Stimulated activated memory B cell treated with anti-CD40 and anti-IgM and Interleukin-4, amounts not matched to agents 10 μg/mL and 1 μg/mL and 100 μg/mL, for 72 hours (primary cell): ENCODE data around the gene ACYP2.
"Not testable (repeated sequence)": the region's sequence is repeated elsewhere in the genome, so short reads cannot be mapped to it uniquely, and the experiment has no call there.

ENCODE experiments used
- ATAC-seq: fragments of 150-1000 bp; cut with Tn5 transposase; 2 replicates; pipeline ENCODE4 v1.10.0; 2021
- H3K27ac Mint-ChIP-seq: one replicate; pipeline ENCODE4 v1.8.0; 2022; ENCODE audit warnings: mild to moderate bottlenecking, mixed read lengths
- H3K27me3 Mint-ChIP-seq: one replicate; pipeline ENCODE4 v1.8.0; 2022; ENCODE audit warnings: mixed read lengths
- H3K36me3 Mint-ChIP-seq: one replicate; pipeline ENCODE4 v1.8.0; 2022; ENCODE audit warnings: mixed read lengths
- H3K4me1 Mint-ChIP-seq: one replicate; pipeline ENCODE4 v1.8.0; 2022; ENCODE audit warnings: mixed read lengths
- H3K4me3 Mint-ChIP-seq: one replicate; pipeline ENCODE4 v1.8.0; 2022; ENCODE audit warnings: mild to moderate bottlenecking, moderate library complexity, mixed read lengths
- H3K9me3 Mint-ChIP-seq: one replicate; pipeline ENCODE4 v1.8.0; 2022; ENCODE audit warnings: mixed read lengths

ACYP2 gene

DNA sequence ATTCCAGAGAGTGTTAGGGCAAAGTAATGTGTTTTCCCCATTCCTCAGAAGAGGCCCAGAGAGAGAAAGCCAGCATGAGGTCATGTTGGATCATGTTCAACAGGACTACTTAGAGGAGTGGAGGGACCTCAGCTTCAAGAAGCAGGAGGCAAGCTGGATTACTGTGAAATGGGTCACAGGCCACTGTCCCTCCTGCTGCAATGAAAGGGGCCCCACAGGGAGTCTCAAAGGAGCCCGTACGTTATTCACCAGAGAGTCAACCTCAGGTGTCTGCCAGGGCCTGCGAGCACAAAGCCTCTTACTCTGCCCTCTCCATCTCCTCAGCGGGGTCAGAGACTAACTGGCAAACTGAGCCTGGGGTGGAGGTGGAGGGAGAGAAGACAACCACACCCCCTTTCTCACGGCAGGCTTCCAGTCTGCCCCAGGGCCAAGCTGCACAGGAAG, 27.2 kb upstream of the ACYP2 start:
- no peak for ATAC-seq
- H3K4me3 Mint-ChIP-seq = no peak overlapping the region
- no peaks in the 10 kb centered on the region for H3K27me3 Mint-ChIP-seq
- no peaks in the 10 kb centered on the region for H3K9me3 Mint-ChIP-seq
- no peaks in the 10 kb centered on the region for H3K36me3 Mint-ChIP-seq
- peaks cover 43% of the 10 kb centered on the region for H3K4me1 Mint-ChIP-seq
- no peak overlapping the region for H3K27ac Mint-ChIP-seq

DNA sequence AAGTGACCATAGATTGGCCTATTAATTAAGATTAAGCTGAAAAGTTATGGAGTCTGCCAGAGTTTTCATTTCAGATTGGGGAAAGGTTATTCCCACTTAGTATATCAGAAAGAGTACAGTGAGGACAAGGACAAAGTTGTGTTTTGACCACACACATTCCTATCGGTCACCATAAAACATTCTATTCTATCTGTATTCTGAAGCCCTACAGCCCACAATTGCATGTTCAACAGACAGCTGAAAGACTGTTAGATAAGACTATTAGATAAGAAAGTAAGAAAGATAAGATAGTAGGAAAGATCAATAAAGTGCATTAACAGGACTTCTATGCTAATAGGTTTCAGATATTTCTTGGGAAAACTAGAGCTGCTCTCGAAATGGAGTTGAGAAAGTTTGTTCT, 26.7 kb upstream of the ACYP2 start:
- no peaks in the 10 kb centered on the region for H3K27me3 Mint-ChIP-seq
- H3K4me1 Mint-ChIP-seq = peaks cover 48% of the 10 kb centered on the region
- H3K9me3 Mint-ChIP-seq = no peaks in the 10 kb centered on the region
- H3K36me3 Mint-ChIP-seq = no peaks in the 10 kb centered on the region
- H3K27ac Mint-ChIP-seq = no peak overlapping the region
- ATAC-seq = no peak
- H3K4me3 Mint-ChIP-seq = no peak overlapping the region

GRCh38 chr2:54090521-54091117, 24.8 kb upstream of the ACYP2 start:
- H3K27me3 Mint-ChIP-seq = no peaks in the 10 kb centered on the region
- no peaks in the 10 kb centered on the region for H3K36me3 Mint-ChIP-seq
- H3K4me1 Mint-ChIP-seq = peaks cover 45% of the 10 kb centered on the region
- no peak for ATAC-seq
- peak overlapping the region; percentile 38 for H3K27ac Mint-ChIP-seq
- H3K4me3 Mint-ChIP-seq = no peak overlapping the region
- H3K9me3 Mint-ChIP-seq = peaks cover 3% of the 10 kb centered on the region

DNA sequence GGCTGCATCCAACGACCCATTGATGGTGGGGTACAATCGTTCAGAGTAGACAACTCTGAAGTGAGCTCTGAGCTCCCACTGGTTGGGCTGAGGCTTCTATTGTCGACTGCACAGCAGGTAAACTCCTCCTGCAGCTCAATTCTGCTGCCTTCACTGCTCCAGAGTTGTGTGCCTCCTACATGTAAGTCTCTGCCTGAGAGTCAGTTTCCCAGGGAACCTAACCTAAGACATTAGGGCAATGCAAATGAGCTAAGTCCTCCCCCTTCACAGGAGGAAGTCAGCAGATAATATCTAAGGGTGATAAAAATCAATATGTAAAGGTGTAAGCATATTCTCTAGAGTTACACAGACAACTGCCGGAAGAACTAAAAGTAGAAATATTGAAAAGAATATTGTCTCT, 22.5 kb upstream of the ACYP2 start:
- peaks cover 6% of the 10 kb centered on the region for H3K36me3 Mint-ChIP-seq
- H3K4me3 Mint-ChIP-seq = peak overlapping the region; percentile 18
- H3K27ac Mint-ChIP-seq = peak overlapping the region; percentile 20
- H3K27me3 Mint-ChIP-seq = no peaks in the 10 kb centered on the region
- peaks cover 6% of the 10 kb centered on the region for H3K9me3 Mint-ChIP-seq
- H3K4me1 Mint-ChIP-seq = peaks cover 51% of the 10 kb centered on the region
- ATAC-seq = peak; percentile 63

DNA sequence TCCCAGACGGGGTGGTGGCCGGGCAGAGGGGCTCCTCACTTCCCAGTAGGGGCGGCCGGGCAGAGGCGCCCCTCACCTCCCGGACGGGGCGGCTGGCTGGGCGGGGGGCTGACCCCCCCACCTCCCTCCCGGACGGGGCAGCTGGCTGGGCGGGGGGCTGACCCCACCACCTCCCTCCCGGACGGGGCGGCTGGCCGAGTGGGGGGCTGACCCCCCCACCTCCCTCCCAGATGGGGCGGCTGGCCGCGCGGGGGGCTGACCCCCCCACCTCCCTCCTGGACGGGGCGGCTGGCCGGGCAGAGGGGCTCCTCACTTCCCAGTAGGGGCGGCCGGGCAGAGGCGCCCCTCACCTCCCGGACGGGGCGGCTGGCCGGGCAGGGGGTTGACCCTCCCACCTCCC, 20.0 kb upstream of the ACYP2 start:
- not testable (repeated sequence) for ATAC-seq, H3K27ac Mint-ChIP-seq, H3K36me3 Mint-ChIP-seq, H3K27me3 Mint-ChIP-seq, H3K4me3 Mint-ChIP-seq
- Mint-ChIP-seq H3K9me3 (peaks cover 11% of the 10 kb centered on the region), H3K4me1 (peaks cover 74% of the 10 kb centered on the region)

- Mint-ChIP-seq H3K9me3 (peaks cover 11% of the 10 kb centered on the region), H3K4me1 (peaks cover 74% of the 10 kb centered on the region)
- not testable (repeated sequence) for H3K27ac Mint-ChIP-seq, H3K4me3 Mint-ChIP-seq, H3K36me3 Mint-ChIP-seq, H3K27me3 Mint-ChIP-seq, ATAC-seq
These were observed 19.3 kb upstream of the ACYP2 start for GRCh38 chr2:54096141-54096540.

DNA sequence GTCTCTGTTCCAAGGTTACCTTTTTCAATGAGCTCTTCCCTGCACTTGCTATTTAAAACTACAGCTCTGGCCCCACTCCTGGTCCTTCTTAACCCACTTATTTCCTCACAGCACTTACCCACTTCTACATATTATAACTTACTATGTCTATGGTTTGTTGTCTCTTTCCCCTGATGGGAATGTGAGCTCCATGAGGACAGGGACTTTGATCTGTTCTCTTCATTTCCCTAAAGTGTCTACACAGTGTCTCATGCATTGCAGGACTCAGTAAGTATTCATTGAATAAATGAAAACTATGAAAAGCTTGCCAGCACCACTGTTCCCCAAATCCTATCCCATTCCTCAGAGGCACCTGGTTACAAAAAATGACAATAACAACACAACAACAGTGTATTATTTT, 18.3 kb upstream of the ACYP2 start:
- no peak for ATAC-seq
- H3K4me3 Mint-ChIP-seq = no peak overlapping the region
- no peaks in the 10 kb centered on the region for H3K27me3 Mint-ChIP-seq
- H3K4me1 Mint-ChIP-seq = peaks cover 75% of the 10 kb centered on the region
- peaks cover 11% of the 10 kb centered on the region for H3K9me3 Mint-ChIP-seq
- H3K27ac Mint-ChIP-seq = peak overlapping the region; percentile 65
- peaks cover 10% of the 10 kb centered on the region for H3K36me3 Mint-ChIP-seq

GRCh38 chr2:54099370-54099769, 16.0 kb upstream of the ACYP2 start:
- Mint-ChIP-seq H3K36me3 (peaks cover 10% of the 10 kb centered on the region), H3K4me3 (peak overlapping the region; percentile 48), H3K4me1 (peaks cover 73% of the 10 kb centered on the region), H3K27me3 (no peaks in the 10 kb centered on the region), H3K9me3 (peaks cover 9% of the 10 kb centered on the region), H3K27ac (peak overlapping the region; percentile 65)
- no peak for ATAC-seq

DNA sequence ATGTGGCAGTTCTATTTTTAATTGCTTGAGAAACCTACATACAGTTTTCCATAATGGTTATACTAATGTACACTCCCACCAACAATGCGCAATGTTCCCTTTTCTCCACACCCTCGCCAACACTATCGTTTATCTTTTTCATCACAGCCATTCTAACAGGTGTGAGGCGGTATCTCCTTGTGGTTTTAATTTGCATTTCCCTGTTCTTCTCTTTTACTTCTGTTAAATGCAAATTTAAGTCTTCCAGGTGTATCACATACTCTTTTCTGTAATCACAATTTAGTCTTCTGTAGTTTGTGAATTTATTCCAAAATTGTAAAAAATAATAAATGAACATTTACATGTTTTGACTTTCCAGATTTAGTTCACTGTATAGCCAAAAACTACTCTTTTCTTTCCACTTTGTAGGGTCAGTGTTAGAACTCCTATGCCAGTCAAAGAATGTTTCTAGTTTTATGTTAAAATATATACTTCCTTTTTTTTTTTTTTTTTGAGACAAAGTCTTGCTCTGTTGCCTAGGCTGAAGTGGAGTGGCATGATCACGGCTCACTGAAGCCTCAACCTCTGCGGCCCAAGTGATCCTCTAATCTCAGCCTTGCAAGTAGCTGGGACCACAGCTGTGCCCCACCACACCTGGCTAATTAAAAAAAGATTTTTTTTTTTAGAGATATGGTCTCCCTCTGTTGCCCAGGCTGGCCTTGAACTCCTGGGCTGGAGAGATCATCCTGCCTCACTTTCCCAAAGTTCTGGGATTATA, 15.4 kb upstream of the ACYP2 start:
- H3K4me3 Mint-ChIP-seq = peak overlapping the region; percentile 48
- H3K4me1 Mint-ChIP-seq = peaks cover 73% of the 10 kb centered on the region
- peak; percentile 95 for ATAC-seq
- peak overlapping the region; percentile 65 for H3K27ac Mint-ChIP-seq
- peaks cover 10% of the 10 kb centered on the region for H3K36me3 Mint-ChIP-seq
- no peaks in the 10 kb centered on the region for H3K27me3 Mint-ChIP-seq
- H3K9me3 Mint-ChIP-seq = peaks cover 9% of the 10 kb centered on the region

GRCh38 chr2:54100772-54101171, 14.6 kb upstream of the ACYP2 start:
- ATAC-seq = no peak
- Mint-ChIP-seq H3K9me3 (peaks cover 9% of the 10 kb centered on the region), H3K27me3 (no peaks in the 10 kb centered on the region), H3K36me3 (peaks cover 10% of the 10 kb centered on the region), H3K27ac (peak overlapping the region; percentile 65), H3K4me3 (no peak overlapping the region), H3K4me1 (peaks cover 73% of the 10 kb centered on the region)

DNA sequence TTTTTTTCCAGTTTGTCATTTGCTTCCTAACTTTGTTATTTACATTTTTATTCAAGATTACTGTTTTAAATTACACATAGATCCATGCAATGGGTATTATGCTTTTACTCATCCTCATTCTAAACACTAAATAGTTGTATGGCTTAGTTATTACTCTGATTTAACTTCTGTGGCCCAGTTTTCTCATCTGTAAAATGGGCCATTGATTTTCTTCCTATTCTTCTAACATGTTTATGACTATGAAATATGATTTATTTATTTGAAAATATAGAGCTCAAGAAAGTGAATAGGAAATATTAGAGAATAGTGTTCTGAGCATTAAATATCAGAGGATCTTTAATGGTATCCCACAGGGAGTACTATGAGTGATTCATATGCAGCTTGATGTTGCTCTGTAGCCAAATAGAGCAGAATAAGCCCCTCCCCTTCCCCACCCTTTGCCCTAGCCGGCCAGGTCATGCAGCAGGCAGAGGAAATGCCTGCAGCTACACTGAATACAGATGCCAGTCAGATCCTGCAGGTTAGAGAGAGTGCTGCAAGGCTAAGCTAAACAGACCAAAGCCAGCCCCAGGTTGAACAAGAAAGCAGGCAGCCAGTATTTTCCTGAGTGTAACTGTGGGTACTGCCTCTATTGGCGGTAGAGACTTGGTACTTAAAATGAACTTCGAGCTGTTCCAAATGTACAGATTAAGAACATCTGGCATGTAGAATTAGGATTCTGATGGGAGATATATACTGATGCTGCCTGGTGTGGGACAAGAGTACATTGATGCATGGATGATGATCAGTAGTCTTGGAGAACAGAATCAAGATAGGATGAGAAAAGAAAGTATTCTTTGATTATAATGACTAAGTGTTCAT, 11.7 kb upstream of the ACYP2 start:
- ATAC-seq = peak; percentile 90
- Mint-ChIP-seq H3K27ac (peak overlapping the region; percentile 85), H3K27me3 (no peaks in the 10 kb centered on the region)

DNA sequence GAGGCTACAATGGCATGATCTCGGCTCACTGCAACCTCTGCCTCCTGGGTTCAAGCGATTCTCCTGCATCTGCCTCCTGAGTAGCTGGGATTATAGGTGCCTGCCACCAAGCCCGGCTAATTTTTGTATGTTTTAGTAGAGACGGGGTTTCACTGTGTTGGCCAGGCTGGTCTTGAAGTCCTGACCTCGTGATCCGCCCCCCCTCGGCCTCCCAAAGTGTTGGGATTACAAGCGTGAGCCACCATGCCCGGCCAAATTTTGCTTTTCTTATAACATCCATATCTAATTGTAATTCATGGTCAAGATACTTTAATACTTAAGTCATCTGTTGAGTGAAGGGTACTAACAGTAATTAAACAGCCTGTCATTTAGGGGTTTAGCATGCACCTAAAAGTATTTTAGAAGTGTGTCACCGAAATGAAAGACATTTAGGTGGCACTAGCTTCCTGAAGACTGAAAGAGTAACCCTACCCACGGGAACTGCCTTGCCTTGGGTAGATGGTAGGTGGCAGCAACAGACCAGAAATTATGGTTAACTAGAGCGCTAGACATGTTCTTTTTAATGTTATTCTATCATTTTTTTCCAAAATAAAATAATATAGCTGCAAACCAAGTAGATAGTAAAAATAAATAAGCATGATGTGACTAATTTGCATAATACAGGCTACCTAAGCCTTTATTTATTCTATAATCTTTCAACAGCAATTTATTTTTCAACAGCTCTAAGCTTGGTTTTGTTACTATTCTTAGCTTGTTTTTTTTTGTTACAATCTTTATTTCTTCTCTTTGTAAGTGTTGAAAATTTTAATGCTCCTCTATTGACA, 8.6 kb upstream of the ACYP2 start:
- Mint-ChIP-seq H3K9me3 (no peaks in the 10 kb centered on the region), H3K27ac (peak overlapping the region; percentile 40), H3K4me1 (peaks cover 21% of the 10 kb centered on the region), H3K36me3 (no peaks in the 10 kb centered on the region), H3K4me3 (peak overlapping the region; percentile 31), H3K27me3 (no peaks in the 10 kb centered on the region)
- ATAC-seq = peak; percentile 78

More for the DNA sequence above, 11.7 kb upstream of the ACYP2 start:
- Mint-ChIP-seq H3K4me1 (peaks cover 52% of the 10 kb centered on the region), H3K9me3 (peaks cover 6% of the 10 kb centered on the region), H3K36me3 (peaks cover 4% of the 10 kb centered on the region), H3K4me3 (peak overlapping the region; percentile 48)

DNA sequence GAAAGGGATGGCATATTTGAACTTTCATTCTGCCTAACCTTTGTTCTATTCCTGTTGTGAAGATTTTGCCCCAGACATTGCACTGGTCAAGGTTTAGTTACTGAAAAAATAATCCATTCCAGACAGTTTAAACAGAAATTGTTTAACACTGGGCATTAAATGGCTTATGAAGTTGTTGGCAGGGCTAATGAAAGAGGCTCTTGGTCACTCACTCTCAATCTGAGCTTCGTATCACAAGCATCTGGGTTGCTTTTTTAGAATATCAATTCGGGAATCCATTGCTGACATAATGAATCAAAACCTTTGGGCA, 8.0 kb upstream of the ACYP2 start:
- Mint-ChIP-seq H3K27me3 (no peaks in the 10 kb centered on the region), H3K9me3 (no peaks in the 10 kb centered on the region), H3K4me1 (peaks cover 15% of the 10 kb centered on the region), H3K27ac (no peak overlapping the region), H3K36me3 (no peaks in the 10 kb centered on the region), H3K4me3 (no peak overlapping the region)
- no peak for ATAC-seq

DNA sequence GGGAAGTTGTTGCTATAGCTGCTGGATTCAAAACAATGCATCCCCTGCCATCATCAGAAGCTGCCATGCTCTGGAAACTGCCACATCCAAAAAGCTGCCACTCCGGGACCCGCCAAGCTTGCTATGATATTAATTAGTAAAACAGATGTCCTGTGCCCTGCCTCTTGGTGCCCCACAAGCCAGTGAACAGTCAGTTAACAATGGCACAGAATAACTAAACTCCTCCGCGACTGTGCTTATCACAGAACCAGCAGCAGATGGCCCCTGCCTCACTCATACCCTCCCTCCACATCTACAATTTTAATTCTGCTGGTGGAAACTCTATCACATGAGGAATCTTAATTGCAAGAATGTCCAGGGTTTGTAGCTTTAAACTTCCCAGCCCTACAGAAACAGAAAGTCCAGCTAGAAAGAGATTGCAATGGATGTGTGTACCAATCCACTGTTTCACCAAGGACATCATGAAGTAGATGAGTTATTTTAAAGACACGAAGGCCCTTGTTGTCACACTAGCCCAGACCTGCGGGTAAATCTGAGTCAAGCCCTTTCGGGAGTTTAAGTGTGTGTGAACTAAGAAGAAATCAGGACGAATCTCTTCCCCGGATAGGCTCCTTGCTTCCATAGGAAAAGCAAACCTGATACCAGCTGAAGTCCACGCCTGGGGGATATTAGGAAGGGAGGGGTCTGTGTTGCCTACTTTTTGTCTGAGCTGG, 7.4 kb upstream of the ACYP2 start:
- no peak for ATAC-seq
- no peaks in the 10 kb centered on the region for H3K9me3 Mint-ChIP-seq
- peaks cover 9% of the 10 kb centered on the region for H3K4me1 Mint-ChIP-seq
- H3K27ac Mint-ChIP-seq = no peak overlapping the region
- no peaks in the 10 kb centered on the region for H3K36me3 Mint-ChIP-seq
- H3K4me3 Mint-ChIP-seq = no peak overlapping the region
- H3K27me3 Mint-ChIP-seq = no peaks in the 10 kb centered on the region
